Measurements from ENCODE around the gene TSR3.

- TF ChIP-seq, protein P1, sequence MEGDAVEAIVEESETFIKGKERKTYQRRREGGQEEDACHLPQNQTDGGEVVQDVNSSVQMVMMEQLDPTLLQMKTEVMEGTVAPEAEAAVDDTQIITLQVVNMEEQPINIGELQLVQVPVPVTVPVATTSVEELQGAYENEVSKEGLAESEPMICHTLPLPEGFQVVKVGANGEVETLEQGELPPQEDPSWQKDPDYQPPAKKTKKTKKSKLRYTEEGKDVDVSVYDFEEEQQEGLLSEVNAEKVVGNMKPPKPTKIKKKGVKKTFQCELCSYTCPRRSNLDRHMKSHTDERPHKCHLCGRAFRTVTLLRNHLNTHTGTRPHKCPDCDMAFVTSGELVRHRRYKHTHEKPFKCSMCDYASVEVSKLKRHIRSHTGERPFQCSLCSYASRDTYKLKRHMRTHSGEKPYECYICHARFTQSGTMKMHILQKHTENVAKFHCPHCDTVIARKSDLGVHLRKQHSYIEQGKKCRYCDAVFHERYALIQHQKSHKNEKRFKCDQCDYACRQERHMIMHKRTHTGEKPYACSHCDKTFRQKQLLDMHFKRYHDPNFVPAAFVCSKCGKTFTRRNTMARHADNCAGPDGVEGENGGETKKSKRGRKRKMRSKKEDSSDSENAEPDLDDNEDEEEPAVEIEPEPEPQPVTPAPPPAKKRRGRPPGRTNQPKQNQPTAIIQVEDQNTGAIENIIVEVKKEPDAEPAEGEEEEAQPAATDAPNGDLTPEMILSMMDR (IDR thresholded peaks at IDR 0.05) = no peak
- no peak for TF ChIP-seq POLR2A (IDR thresholded peaks at IDR 0.05)
These were observed 27.2 kb upstream of the TSR3 start for GRCh38 chr16:1378804-1379303.
